HG03432 (cell line): Measurements from ENCODE around the gene SHISAL2B.
"Not testable (repeated sequence)": the region's sequence is repeated elsewhere in the genome, so short reads cannot be mapped to it uniquely, and the experiment has no call there.

Experiments used
- ATAC-seq: cut with Tn5 transposase; IDR thresholded peaks from one replicate; pipeline ENCODE4 v1.9.1; 2021; ENCODE audit warnings: mild to moderate bottlenecking, moderate library complexity; ENCODE audit not compliant: unreplicated experiment

Gene SHISAL2B

GRCh38 chr5:64690417-64691151 lies at the start of gene SHISAL2B:
Gene SHISAL2B (plus strand): TSS chr5:64690503. CDS start chr5:64690624, 121 bp downstream.
- peak; percentile 48 for ATAC-seq

GRCh38 chr5:64644831-64645230 lies 45.5 kb upstream of the SHISAL2B start:
- no peak for ATAC-seq

GRCh38 chr5:64646169-64646568 lies 44.1 kb upstream of the SHISAL2B start:
- ATAC-seq: no peak

GRCh38 chr5:64649512-64649911 lies 40.8 kb upstream of the SHISAL2B start:
- ATAC-seq: no peak

GRCh38 chr5:64653766-64654560 lies 36.3 kb upstream of the SHISAL2B start:
- ATAC-seq: no peak

- ATAC-seq: no peak
Observed at GRCh38 chr5:64654561-64654938, 35.8 kb upstream of the SHISAL2B start.

- ATAC-seq: no peak
Observed at GRCh38 chr5:64655596-64655995, 34.7 kb upstream of the SHISAL2B start.

- ATAC-seq: no peak
Observed at GRCh38 chr5:64659289-64659688, 31.0 kb upstream of the SHISAL2B start.

GRCh38 chr5:64663181-64663580 lies 27.1 kb upstream of the SHISAL2B start:
- ATAC-seq: not testable (repeated sequence)

GRCh38 chr5:64665243-64665642 lies 25.1 kb upstream of the SHISAL2B start:
- ATAC-seq: no peak

GRCh38 chr5:64666078-64666477 lies 24.2 kb upstream of the SHISAL2B start:
- ATAC-seq: no peak

GRCh38 chr5:64667068-64667467 lies 23.2 kb upstream of the SHISAL2B start:
- no peak for ATAC-seq

- no peak for ATAC-seq
Observed at GRCh38 chr5:64670277-64670676, 20.0 kb upstream of the SHISAL2B start.

- no peak for ATAC-seq
Observed at GRCh38 chr5:64671678-64672077, 18.6 kb upstream of the SHISAL2B start.

- no peak for ATAC-seq
Observed at GRCh38 chr5:64678374-64678773, 11.9 kb upstream of the SHISAL2B start.

- ATAC-seq: no peak
Observed at GRCh38 chr5:64680289-64680688, 10.0 kb upstream of the SHISAL2B start.

- no peak for ATAC-seq
Observed at GRCh38 chr5:64682608-64683007, 7.7 kb upstream of the SHISAL2B start.

GRCh38 chr5:64685866-64686265 lies 4.4 kb upstream of the SHISAL2B start:
- no peak for ATAC-seq

- no peak for ATAC-seq
Observed at GRCh38 chr5:64688391-64688790, 1.9 kb upstream of the SHISAL2B start.

- ATAC-seq: no peak
Observed at GRCh38 chr5:64688965-64689364, 1.3 kb upstream of the SHISAL2B start.

- peak; percentile 22 for ATAC-seq
Observed at GRCh38 chr5:64690104-64690416, 243 bp upstream of the SHISAL2B start.

GRCh38 chr5:64691291-64691690 lies 988 bp downstream of the SHISAL2B start:
- no peak for ATAC-seq
